Stimulated activated CD4-positive, alpha-beta T cell treated with anti-CD3 and anti-CD28 coated beads, Interleukin-1b, Interleukin-23, amount 100 ng/mL, for 1 hour (primary cell): ENCODE measurements around the gene SHROOM2.

ENCODE experiments used
- DNase-seq, 2 donors: peaks; one replicate each; pipeline ENCODE4 v3.0.0-alpha.2; 2020; ENCODE audit warnings: low read depth in 2 of 2

The SHROOM2 gene

DNA sequence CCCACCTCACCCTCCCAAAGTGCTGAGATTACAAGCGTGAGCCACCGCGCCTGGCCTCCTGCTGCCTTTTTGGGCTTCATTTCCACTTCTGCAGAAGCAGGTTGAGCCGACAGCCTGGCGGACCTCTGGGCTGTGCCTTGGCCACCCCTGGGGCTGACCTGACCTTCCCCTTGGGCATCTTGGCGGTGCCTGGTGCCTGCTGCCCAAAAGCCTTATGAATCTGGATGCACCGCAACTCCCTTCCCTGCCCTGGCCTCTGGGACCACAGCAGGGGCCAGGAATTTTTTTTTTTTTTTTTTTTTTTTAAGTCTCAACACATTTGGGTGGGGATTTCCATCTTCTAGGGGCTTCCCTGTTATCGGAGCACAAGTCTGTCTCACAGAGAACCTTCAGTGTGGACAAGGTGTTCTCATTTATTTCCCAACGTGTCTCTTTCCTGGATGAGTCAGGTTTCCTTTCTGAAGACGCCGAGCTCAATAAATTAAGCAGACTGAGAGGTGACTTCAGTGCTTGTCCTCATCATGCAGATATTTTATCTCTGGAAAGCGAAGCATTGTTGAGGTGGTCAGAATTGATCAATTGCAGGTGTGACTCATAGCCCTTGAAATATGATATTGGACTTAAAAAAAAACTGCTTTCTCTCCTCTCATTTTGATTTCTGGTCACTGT is 79.7 kb downstream of the SHROOM2 start:
- no peak for DNase-seq

GRCh38 chrX:9866633-9867032 is 80.4 kb downstream of the SHROOM2 start:
- no peak for DNase-seq

- no peak for DNase-seq
Observed at GRCh38 chrX:9867226-9867625, 81.0 kb downstream of the SHROOM2 start.

GRCh38 chrX:9867753-9868152 is 81.5 kb downstream of the SHROOM2 start:
- no peak for DNase-seq

GRCh38 chrX:9871701-9872268 is 85.6 kb downstream of the SHROOM2 start:
- DNase-seq: no peak

- DNase-seq: no peak
Observed at GRCh38 chrX:9873360-9873759, 87.1 kb downstream of the SHROOM2 start.

DNA sequence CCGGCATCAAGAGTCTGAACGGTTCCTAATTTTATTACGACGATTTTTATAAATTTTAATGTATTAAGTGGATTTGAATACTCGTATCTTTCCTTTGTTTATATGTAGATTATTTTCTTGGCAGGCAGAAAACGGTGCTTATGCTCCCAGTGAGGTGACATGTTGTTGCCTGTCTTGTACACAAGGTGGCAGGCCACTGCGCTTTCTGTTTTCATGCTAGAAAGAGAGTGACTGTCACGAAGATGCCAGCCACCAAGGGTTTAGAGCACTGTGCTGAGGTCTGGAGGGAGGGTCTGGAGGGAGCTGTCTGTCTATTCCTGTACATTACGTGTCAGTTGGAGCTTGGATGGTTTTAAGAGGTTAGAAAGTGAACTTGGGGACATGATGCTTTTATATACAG is 87.7 kb downstream of the SHROOM2 start:
- DNase-seq: peak in 1 of 2 donors; percentile 11

DNA sequence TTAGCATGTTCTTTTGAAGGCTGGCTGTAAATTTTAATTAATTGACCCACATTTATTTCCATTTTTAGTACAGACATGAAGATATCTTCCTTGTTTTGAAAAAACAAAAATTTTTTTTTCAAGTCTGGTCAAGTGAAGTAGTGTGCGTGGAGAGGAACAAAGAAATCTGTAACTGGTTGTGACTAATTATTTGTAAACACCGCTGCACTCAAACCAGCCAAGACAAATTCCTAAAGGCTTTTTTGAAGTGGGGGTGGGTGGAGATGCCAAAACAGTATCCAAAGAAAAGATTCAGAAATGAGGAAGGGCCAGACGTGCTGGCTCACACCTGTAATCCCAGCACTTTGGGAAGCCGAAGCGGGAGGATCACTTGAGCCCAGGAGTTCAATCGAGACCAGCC is 88.3 kb downstream of the SHROOM2 start:
- no peak for DNase-seq

- DNase-seq: no peak
Observed at GRCh38 chrX:9875801-9876200, 89.6 kb downstream of the SHROOM2 start.

DNA sequence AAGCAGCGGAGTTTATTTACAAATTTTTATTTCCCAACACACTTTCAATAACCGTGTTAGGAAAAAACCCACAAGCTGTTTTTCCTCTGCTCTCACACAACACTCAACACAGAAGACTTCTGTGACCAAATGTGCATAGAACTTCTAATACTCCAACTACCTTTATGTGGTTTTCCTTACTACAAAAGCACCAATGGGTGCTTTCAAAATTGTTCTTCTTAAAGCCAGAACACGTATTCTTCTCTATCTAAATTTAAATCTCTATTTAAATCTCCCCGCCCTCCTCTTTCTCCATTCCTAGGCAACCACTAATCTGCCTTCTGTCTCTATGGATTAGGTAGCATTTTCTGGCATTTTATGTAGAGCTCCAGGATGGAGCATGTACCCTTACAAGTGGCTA is 90.0 kb downstream of the SHROOM2 start:
- DNase-seq: no peak

- DNase-seq: no peak
Observed at GRCh38 chrX:9878146-9878820, 92.1 kb downstream of the SHROOM2 start.

DNA sequence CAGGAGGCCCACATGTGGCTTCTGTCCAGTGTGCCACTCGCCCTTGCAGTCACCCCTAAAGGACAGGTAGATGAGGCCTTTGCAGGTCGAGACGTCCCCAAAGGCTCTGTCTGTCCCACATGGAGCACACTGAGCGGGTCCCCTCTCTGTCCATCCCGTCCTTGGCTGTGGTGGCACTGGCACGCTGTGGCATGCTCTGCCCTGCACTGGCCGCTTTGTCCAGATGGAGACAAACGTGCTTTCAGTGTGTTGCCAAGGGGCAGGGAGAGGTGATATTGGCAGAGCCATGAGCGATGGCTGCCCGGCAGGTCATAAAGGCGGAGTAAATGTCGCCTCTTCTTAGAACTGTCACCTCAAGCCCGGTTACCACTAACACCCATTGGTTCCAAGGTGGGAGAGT is 94.0 kb downstream of the SHROOM2 start:
- DNase-seq: no peak

DNA sequence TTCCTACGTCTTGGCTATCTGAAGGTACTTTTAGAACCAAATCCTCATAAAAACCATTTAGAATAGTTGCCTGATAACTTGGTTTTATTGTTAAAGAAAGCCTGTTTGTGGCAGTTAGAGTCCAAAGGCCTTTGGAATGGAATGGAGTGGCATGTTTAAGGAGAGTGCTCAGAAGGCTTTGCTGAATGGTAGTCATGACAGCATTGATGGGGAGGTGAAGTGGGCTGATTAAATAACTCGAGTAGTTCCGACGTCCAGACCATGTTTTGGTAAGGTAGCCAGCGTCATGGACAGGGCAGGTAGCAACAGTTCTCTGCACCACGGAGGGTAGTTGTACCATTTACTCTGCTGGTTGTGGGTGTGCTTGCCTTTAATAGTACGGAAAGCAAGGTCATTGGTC is 94.6 kb downstream of the SHROOM2 start:
- DNase-seq: no peak

- DNase-seq: no peak
Observed at GRCh38 chrX:9882669-9883446, 96.6 kb downstream of the SHROOM2 start.

DNA sequence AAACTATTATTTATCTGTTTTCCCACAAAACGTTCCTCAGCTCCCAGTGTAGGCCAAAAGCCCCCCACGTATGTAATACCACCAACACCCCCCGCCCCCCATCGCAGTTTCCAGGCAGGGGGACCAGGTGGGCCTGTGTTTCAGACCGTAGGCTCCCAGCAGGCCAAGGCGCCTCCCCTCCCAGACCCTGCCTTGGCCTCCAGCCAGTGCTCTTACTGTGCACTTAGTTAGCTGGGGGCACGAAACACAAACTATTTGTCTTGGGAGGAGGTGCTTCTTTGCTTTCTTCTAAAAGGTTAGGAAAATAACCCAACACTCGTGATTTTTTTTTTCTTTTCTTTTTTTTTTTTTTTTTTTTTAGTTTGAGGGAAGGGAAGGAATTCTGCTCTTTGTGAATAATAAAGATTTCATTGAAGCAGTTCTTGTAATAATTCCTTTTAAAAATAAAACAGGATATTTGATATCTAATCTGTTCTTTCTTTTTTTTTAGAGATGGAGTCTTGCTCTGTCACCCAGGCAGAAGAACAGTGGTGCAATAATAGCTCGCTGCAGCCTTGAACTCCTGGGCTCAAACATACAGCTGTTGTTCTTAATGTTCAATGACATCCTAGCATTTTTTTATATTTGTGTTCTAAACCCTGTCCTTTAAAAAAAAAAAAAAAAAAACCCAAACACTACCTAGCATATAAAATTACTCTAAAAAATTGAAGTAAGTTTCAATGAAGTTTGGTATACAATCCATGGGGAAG is 98.0 kb downstream of the SHROOM2 start:
- no peak for DNase-seq

DNA sequence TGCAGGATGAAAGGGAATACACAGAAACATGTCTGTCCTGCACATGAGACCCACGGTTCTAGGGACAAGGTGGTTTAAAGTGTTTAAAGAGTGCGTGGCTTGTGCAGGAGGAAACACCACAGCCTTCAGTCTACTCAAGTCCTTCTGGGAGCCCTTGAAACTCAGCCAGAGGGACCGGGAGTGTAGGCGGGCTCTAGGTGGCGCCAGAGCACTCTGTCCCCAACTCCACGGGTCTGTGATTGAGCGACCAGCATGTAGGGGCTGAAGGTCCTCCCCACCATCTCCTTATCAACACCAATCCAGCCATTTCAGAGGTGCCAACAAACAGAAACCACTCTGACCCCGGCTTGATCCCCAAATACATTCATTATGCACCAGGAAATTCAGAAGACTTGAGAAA is 98.9 kb downstream of the SHROOM2 start:
- peak in 1 of 2 donors; percentile 16 for DNase-seq

GRCh38 chrX:9887659-9888297 is 101.5 kb downstream of the SHROOM2 start:
- no peak for DNase-seq

- DNase-seq: no peak
Observed at GRCh38 chrX:9888953-9889470, 102.8 kb downstream of the SHROOM2 start.

GRCh38 chrX:9890681-9891091 is 104.5 kb downstream of the SHROOM2 start:
- no peak for DNase-seq

- no peak for DNase-seq
Observed at GRCh38 chrX:9895225-9895912, 109.1 kb downstream of the SHROOM2 start.
